ENCODE results near the gene OR56B1.

OR56B1 gene

DNA sequence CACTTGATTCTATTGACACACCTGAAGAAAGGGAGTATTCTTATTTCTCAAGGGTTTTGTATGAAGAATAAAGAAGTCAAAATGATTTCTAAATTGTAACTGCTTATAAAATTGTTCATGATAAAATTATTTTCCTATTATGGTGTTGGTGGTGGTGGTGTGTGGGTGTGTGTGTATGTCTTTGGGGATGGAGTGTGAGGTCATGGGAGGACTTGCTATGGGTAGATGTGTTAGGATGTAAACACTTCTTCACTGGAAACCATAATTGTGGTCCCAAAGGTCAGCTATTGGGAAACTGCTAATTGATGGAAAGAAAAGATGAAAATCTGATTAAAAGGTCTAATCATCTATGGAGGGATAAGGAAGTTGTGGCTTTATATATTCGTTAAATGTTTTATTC lies 41.6 kb upstream of the OR56B1 start:
- no peak for DNase-seq (ENCODE audit: low read depth)
- TF ChIP-seq, protein P1, sequence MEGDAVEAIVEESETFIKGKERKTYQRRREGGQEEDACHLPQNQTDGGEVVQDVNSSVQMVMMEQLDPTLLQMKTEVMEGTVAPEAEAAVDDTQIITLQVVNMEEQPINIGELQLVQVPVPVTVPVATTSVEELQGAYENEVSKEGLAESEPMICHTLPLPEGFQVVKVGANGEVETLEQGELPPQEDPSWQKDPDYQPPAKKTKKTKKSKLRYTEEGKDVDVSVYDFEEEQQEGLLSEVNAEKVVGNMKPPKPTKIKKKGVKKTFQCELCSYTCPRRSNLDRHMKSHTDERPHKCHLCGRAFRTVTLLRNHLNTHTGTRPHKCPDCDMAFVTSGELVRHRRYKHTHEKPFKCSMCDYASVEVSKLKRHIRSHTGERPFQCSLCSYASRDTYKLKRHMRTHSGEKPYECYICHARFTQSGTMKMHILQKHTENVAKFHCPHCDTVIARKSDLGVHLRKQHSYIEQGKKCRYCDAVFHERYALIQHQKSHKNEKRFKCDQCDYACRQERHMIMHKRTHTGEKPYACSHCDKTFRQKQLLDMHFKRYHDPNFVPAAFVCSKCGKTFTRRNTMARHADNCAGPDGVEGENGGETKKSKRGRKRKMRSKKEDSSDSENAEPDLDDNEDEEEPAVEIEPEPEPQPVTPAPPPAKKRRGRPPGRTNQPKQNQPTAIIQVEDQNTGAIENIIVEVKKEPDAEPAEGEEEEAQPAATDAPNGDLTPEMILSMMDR (conservative IDR thresholded peaks at IDR 0.05; ENCODE audit: control insufficient read depth, insufficient read depth, low read depth, low read length), result no peak

DNA sequence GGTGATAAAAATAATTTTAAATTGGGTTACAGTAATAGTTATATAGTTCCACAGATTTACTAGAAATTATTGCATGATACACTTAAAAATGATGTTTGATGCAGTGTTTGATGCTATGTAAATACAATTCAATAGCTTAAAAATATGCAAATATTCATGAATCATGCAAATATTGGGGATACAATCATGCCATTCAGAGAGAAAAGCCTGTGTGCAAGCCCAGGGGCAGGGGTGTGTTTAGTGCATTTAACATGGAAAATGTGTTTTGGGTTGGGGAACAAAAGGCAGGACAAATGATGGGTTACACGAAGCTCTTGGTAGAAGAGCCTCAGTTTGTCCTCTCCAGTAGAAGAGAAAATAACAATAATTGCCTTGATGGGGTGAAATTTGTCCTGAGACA lies 40.7 kb upstream of the OR56B1 start:
- TF ChIP-seq, protein P1 (conservative IDR thresholded peaks at IDR 0.05; ENCODE audit: control insufficient read depth, insufficient read depth, low read depth, low read length), result no peak
- DNase-seq (ENCODE audit: low read depth), result no peak
- H3K4me3 ChIP-seq (ENCODE audit: control insufficient read depth, low read depth, low read length), result no peak overlapping the region

More for the DNA sequence above, 41.6 kb upstream of the OR56B1 start:
- no peak overlapping the region for H3K4me3 ChIP-seq (ENCODE audit: control insufficient read depth, low read depth, low read length)

DNA sequence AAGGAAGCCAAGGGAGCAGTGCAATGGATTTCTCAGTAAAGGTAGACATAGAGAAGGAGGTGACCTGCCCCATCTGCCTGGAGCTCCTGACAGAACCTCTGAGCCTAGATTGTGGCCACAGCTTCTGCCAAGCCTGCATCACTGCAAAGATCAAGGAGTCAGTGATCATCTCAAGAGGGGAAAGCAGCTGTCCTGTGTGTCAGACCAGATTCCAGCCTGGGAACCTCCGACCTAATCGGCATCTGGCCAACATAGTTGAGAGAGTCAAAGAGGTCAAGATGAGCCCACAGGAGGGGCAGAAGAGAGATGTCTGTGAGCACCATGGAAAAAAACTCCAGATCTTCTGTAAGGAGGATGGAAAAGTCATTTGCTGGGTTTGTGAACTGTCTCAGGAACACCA lies 40.0 kb upstream of the OR56B1 start:
- DNase-seq (ENCODE audit: low read depth), result peak; percentile 16
- TF ChIP-seq, protein P1 (conservative IDR thresholded peaks at IDR 0.05; ENCODE audit: control insufficient read depth, insufficient read depth, low read depth, low read length), result no peak
- no peak overlapping the region for H3K4me3 ChIP-seq (ENCODE audit: control insufficient read depth, low read depth, low read length)

DNA sequence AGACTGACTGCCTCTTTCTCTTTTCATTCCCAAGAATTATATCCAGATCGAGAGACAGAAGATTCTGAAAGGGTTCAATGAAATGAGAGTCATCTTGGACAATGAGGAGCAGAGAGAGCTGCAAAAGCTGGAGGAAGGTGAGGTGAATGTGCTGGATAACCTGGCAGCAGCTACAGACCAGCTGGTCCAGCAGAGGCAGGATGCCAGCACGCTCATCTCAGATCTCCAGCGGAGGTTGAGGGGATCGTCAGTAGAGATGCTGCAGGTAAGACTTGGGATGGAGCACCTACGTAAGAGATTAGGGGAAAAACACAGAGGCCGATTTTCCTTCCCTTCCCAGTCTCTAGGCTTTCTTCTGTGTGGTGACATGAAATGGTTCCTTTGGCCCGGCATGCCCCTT lies 38.0 kb upstream of the OR56B1 start:
- no peak overlapping the region for H3K4me3 ChIP-seq (ENCODE audit: control insufficient read depth, low read depth, low read length)
- no peak for DNase-seq (ENCODE audit: low read depth)
- TF ChIP-seq, protein P1 (conservative IDR thresholded peaks at IDR 0.05; ENCODE audit: control insufficient read depth, insufficient read depth, low read depth, low read length), result no peak

DNA sequence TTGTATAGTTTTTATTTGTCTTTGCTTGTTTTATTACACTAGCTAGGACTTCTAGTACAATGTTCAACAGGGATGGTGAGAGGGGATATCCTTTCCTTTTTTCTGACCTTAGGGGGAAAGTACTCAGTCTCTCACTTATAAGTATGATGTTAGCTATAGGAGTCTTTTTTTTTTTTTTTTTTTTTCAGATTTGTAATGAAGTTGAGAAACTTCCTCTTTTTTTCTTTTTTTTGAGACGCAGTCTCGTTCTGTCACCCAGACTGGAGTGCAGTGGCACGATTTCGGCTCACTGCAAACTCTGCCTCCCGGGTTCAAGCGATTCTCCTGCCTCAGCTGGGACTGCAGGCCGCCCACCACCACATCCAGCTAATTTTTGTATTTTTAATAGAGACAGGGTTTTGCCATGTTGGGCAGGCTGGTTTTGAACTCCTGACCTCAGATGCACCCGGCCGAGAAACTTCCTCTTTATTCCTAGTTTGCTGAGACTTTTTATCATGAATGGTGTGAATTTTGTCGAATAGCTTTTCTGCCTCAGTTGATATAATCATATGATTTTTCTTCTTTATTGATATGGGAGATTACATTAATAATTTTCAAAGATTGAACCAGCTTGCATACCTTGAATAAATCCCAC lies 35.7 kb upstream of the OR56B1 start:
- no peak overlapping the region for H3K4me3 ChIP-seq (ENCODE audit: control insufficient read depth, low read depth, low read length)
- DNase-seq (ENCODE audit: low read depth), result no peak
- TF ChIP-seq, protein P1 (conservative IDR thresholded peaks at IDR 0.05; ENCODE audit: control insufficient read depth, insufficient read depth, low read depth, low read length), result no peak

DNA sequence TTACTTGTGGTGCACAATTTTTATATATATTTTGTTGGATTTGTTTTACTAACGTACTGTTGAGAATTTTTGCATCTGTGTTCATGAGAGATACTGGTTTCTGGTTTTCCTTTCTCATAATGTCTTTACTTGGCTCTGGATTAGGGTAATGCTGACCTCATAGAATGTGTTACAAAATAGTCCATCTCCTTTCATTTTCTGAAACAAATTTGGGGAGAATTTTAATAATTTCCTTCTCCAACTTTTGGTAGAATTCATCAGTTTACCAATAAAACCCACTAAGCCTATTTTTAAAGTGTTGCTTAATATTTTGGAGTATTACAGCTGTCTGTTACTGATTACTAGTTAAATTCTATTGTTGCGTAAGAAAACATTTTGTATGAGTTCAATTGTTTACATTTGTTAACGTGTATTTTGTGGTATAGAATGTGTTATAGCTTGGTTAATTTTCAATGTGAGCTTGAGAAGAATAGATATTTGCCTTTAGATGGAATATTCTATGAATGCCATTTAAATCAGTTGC lies 35.1 kb upstream of the OR56B1 start:
- DNase-seq (ENCODE audit: low read depth), result no peak
- no peak overlapping the region for H3K4me3 ChIP-seq (ENCODE audit: control insufficient read depth, low read depth, low read length)
- TF ChIP-seq, protein P1 (conservative IDR thresholded peaks at IDR 0.05; ENCODE audit: control insufficient read depth, insufficient read depth, low read depth, low read length), result no peak

All from fibroblast of mammary gland (primary cell).